Measurements from ENCODE around the gene CDYL.

DNA sequence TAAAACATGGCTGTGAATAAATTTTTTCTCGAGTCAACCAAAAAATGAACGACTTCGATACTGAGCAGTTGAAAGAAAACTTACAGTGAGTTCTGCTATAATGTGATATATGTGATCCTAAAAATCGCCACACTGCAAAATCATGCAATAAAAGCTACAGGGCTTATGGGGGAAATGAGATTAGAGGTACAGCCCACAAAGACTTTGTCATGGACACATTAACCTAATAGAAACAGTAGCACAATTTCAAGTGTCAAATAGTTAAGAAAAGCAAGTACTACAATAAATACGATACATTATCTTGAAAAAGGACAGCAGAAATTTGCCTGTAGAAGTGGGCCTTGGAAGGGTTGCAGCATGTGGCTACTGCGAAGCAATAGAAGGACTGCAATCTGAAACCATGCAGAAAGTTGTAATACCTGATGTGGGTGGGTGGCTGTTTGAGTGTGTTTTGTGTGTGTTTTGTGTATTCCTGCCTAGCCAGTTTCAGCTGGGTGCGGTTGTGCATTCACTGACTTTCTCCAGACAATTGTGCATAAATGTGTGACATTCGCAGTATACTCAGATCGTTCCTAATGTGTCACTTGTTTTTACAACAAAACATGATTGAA, 148.6 kb downstream of the CDYL start:
- TF ChIP-seq CTCF (conservative IDR thresholded peaks at IDR 0.05 in 1 of 2, IDR thresholded peaks at IDR 0.05 in 1 of 2; ENCODE audit: extremely low read depth in 1 of 2, insufficient read depth in 1 of 2, low read depth in 1 of 2, low read length in 2 of 2): no peak
- no peak for TF ChIP-seq EZH2 (IDR thresholded peaks at IDR 0.05; ENCODE audit: borderline replicate concordance, low read length)
